SK-N-SH (cell line): ENCODE measurements around the gene MAN2A1. TPM values are rescaled to one million over a fixed set of nuclear protein-coding genes. Genes with fewer than 3 reads are reported as not detected.

Experiments used
- CTCF ChIA-PET: fragments of 300-600, 350-600 bp; formaldehyde crosslinking; extraction: SDS; loops from one replicate; lab custom pipeline; 2021; lab: Yijun Ruan, JAX
- POLR2A ChIA-PET: fragments of 350-600 bp; sonication (Branson Sonifier 250); formaldehyde crosslinking; extraction: SDS; loops from one replicate; lab custom pipeline; 2020; ENCODE audit warnings: antibody characterized with exemption, inconsistent platforms; lab: Yijun Ruan, JAX
- DNase-seq: peaks from one replicate; pipeline ENCODE4 v3.0.0; 2012
- H2AFZ ChIP-seq: fragments of 200-600 bp; sonication (generic); 2 replicates; pipeline ENCODE4 v1.8.1; 2016; ENCODE audit warnings: antibody characterized with exemption, mild to moderate bottlenecking, low read depth
- H3F3A ChIP-seq: fragments of 200-600 bp; sonication (generic); replicated peaks from 2 replicates; pipeline ENCODE3; 2016; ENCODE audit warnings: antibody characterized with exemption, mild to moderate bottlenecking; ENCODE audit not compliant: insufficient read depth
- H3K27ac ChIP-seq, 2 experiments: fragments of 200-500 bp in 1 of 2; fragments of 200-600 bp in 1 of 2; sonication (Bioruptor generic) in 1 of 2; sonication (generic), shearing (Covaris generic) in 1 of 2; 2 replicates each; pipeline versions ENCODE4 v1.5.1 to v1.6.1; 2014 to 2016; ENCODE audit warnings: low read depth in 2 of 2, inconsistent platforms in 1 of 2, low read length in 1 of 2, mild to moderate bottlenecking in 1 of 2, mixed read lengths in 1 of 2
- H3K27me3 ChIP-seq: fragments of 200-600 bp; sonication (generic), shearing (Covaris generic); 2 replicates; pipeline ENCODE4 v1.6.1; 2016; ENCODE audit warnings: mixed run types; ENCODE audit not compliant: insufficient read depth
- H3K36me3 ChIP-seq, 2 experiments: fragments of 200-500 bp in 1 of 2; fragments of 200-600 bp in 1 of 2; sonication (Bioruptor generic) in 1 of 2; sonication (generic) in 1 of 2; replicated peaks in 1 of 2; 2 replicates each; pipeline versions ENCODE3 to v1.5.1; 2014 to 2016; ENCODE audit warnings: low read length in 1 of 2, mild to moderate bottlenecking in 1 of 2; ENCODE audit not compliant: insufficient read depth in 2 of 2, control insufficient read depth in 1 of 2
- H3K4me1 ChIP-seq, 2 experiments: fragments of 200-500 bp in 1 of 2; fragments of 200-600 bp in 1 of 2; sonication (Bioruptor generic) in 1 of 2; sonication (generic), shearing (Covaris generic) in 1 of 2; 2 replicates each; pipeline versions ENCODE4 v1.5.1 to v1.6.1; 2014 to 2016; ENCODE audit warnings: low read depth in 1 of 2, low read length in 1 of 2, mixed run types in 1 of 2; ENCODE audit not compliant: insufficient read depth in 2 of 2, control insufficient read depth in 1 of 2
- H3K4me2 ChIP-seq: fragments of 200-600 bp; sonication (generic), shearing (Covaris generic); 2 replicates; pipeline ENCODE4 v1.6.1; 2017; ENCODE audit warnings: mixed run types
- H3K4me3 ChIP-seq, 2 experiments: fragments of 200-500 bp in 1 of 2; fragments of 200-600 bp in 1 of 2; sonication (Bioruptor generic) in 1 of 2; sonication (generic), shearing (Covaris generic) in 1 of 2; 2 replicates each; pipeline versions ENCODE4 v1.5.1 to v1.8.1; 2014 to 2016; ENCODE audit warnings: low read depth in 2 of 2, inconsistent platforms in 1 of 2, low read length in 1 of 2, mild to moderate bottlenecking in 1 of 2, mixed read lengths in 1 of 2, moderate library complexity in 1 of 2
- H3K79me2 ChIP-seq: fragments of 200-600 bp; sonication (generic); 2 replicates; pipeline ENCODE4 v1.8.1; 2017; ENCODE audit warnings: mild to moderate bottlenecking; ENCODE audit not compliant: insufficient read depth
- H3K9ac ChIP-seq: fragments of 200-600 bp; sonication (generic); 2 replicates; pipeline ENCODE4 v1.6.1; 2017; ENCODE audit warnings: mixed run types
- H3K9me2 ChIP-seq: fragments of 200-600 bp; sonication (generic); 2 replicates; pipeline ENCODE4 v1.6.1; 2017; ENCODE audit warnings: mixed run types
- H3K9me3 ChIP-seq: fragments of 200-600 bp; sonication (generic); 2 replicates; pipeline ENCODE4 v1.6.1; 2017; ENCODE audit warnings: mixed run types, mild to moderate bottlenecking, moderate library complexity
- H4K20me1 ChIP-seq: fragments of 200-600 bp; sonication (generic); 2 replicates; pipeline ENCODE4 v1.6.1; 2017; ENCODE audit warnings: mild to moderate bottlenecking, mixed run types; ENCODE audit not compliant: insufficient read depth
- ELF1 ChIP-seq: IDR thresholded peaks from 2 replicates; pipeline ENCODE4 v1.4.0; 2012
- EZH2phosphoT487 ChIP-seq: fragments of 200-600 bp; sonication (generic); IDR thresholded peaks from 2 replicates; pipeline ENCODE4 v1.6.1; 2017; ENCODE audit warnings: low read depth, mixed run types, mild to moderate bottlenecking, antibody characterized with exemption, moderate library complexity, borderline replicate concordance
- FOSL2 ChIP-seq: IDR thresholded peaks from 2 replicates; pipeline ENCODE4 v1.4.0; 2012; ENCODE audit warnings: low read depth, mild to moderate bottlenecking, moderate library complexity, borderline replicate concordance
- FOXM1 ChIP-seq: IDR thresholded peaks from 2 replicates; pipeline ENCODE4 v1.4.0; 2012; ENCODE audit warnings: low read depth, mild to moderate bottlenecking
- MAX ChIP-seq: IDR thresholded peaks from 2 replicates; pipeline ENCODE4 v1.4.0; 2012; ENCODE audit warnings: low read depth
- MEF2A ChIP-seq: IDR thresholded peaks from 2 replicates; pipeline ENCODE4 v1.4.0; 2012; ENCODE audit warnings: low read depth, borderline replicate concordance
- PBX3 ChIP-seq: IDR thresholded peaks from 2 replicates; pipeline ENCODE4; 2012
- RAD21 ChIP-seq: IDR thresholded peaks from 2 replicates; pipeline ENCODE4 v1.6.1; 2012; ENCODE audit warnings: mild to moderate bottlenecking, low read length
- RCOR1 ChIP-seq: fragments of 150-350 bp; IDR thresholded peaks from 2 replicates; pipeline ENCODE4 v1.6.1; 2017; ENCODE audit warnings: antibody characterized with exemption, low read length
- RFX5 ChIP-seq: IDR thresholded peaks from 2 replicates; pipeline ENCODE4 v1.6.1; 2012; ENCODE audit warnings: mild to moderate bottlenecking, improper control_type of control experiment, low read length
- RXRA ChIP-seq: IDR thresholded peaks from 2 replicates; pipeline ENCODE4 v1.4.0; 2012; ENCODE audit warnings: low read depth, mild to moderate bottlenecking, borderline replicate concordance
- SIN3A ChIP-seq: IDR thresholded peaks from 2 replicates; pipeline ENCODE4 v1.6.1; 2012; ENCODE audit warnings: low read depth, mild to moderate bottlenecking, low read length, moderate library complexity, borderline replicate concordance
- SMC3 ChIP-seq: IDR thresholded peaks from 2 replicates; pipeline ENCODE4 v1.6.1; 2012; ENCODE audit warnings: low read depth, low read length, improper control_type of control experiment
- YY1 ChIP-seq: IDR thresholded peaks from 2 replicates; pipeline ENCODE4 v1.4.0; 2012; ENCODE audit warnings: low read depth, mild to moderate bottlenecking
- WGBS: methylation state at CpG from one replicate; pipeline ENCODE4 v1.1.6; 2017; ENCODE audit warnings: low lambda C conversion rate; 5-methylcytosine and 5-hydroxymethylcytosine counted together
- polyA plus RNA-seq, 3 experiments: library from polyadenylated mRNA; depleted of rRNA; stranded (reverse); fragments of >200 nt; gene quantifications; 2 replicates each; pipeline ENCODE4 v1.2.3, GENCODE V29; 2012

MAN2A1 gene
- polyA plus RNA-seq, 1 of the 3 experiments (the other 2 are of a cell fraction), result 19.7 TPM

- Histone ChIP-seq H3K4me1 (peaks cover 0 to 3% of the 10 kb centered on the region in 2 experiments; a peak in 2 of 4 replicates), H3K9me3 (no peaks in the 10 kb centered on the region), H3K27ac (no peak overlapping the region), H3K4me3 (no peak overlapping the region), H3K27me3 (no peaks in the 10 kb centered on the region), H3F3A (no peaks in the 10 kb centered on the region), H4K20me1 (no peaks in the 10 kb centered on the region), H3K4me2 (no peak overlapping the region), H2AFZ (no peak overlapping the region), H3K79me2 (peaks cover 59% of the 10 kb centered on the region), H3K36me3 (peaks cover 9 to 11% of the 10 kb centered on the region in 2 experiments), H3K9me2 (no peaks in the 10 kb centered on the region), H3K9ac (no peak overlapping the region)
- CTCF ChIA-PET, result no interaction called here
- POLR2A ChIA-PET, result no interaction called here
- no peak for DNase-seq
- TF ChIP-seq MEF2A (no peak), YY1 (no peak), FOSL2 (no peak), RXRA (no peak)
These were observed 21.9 kb downstream of the MAN2A1 start for GRCh38 chr5:109711673-109712072.

- Histone ChIP-seq H3K9me2 (no peaks in the 10 kb centered on the region), H3K9me3 (no peaks in the 10 kb centered on the region), H3K79me2 (peaks cover 51% of the 10 kb centered on the region), H3K4me3 (no peak overlapping the region), H3K4me2 (no peak overlapping the region), H3K9ac (no peak overlapping the region), H3K36me3 (peaks cover 19 to 25% of the 10 kb centered on the region in 2 experiments), H4K20me1 (no peaks in the 10 kb centered on the region), H3K27me3 (no peaks in the 10 kb centered on the region), H3K27ac (no peak overlapping the region), H2AFZ (no peak overlapping the region), H3F3A (no peaks in the 10 kb centered on the region), H3K4me1 (peaks cover 0 to 3% of the 10 kb centered on the region in 2 experiments; a peak in 2 of 4 replicates)
- TF ChIP-seq MAX, result no peak
- TF ChIP-seq SMC3, result no peak
- TF ChIP-seq RAD21, result no peak
- TF ChIP-seq RXRA, result no peak
- no peak for TF ChIP-seq FOXM1
- no peak for TF ChIP-seq RFX5
- no peak for TF ChIP-seq FOSL2
- TF ChIP-seq ELF1, result no peak
- no peak for TF ChIP-seq PBX3
- TF ChIP-seq YY1, result no peak
- TF ChIP-seq EZH2phosphoT487, result no peak
- TF ChIP-seq RCOR1, result no peak
- TF ChIP-seq SIN3A, result no peak
- ChIA-PET POLR2A (no interaction called here), CTCF (interaction anchor here (1.2 kb wide), 1 partner anchor 25 kb away, joined by 4 read pairs; no protein-coding TSS in a partner anchor)
- no peak for DNase-seq
- 91% methylated on average over 3 of the region's 3 CpGs for WGBS
These were observed 23.7 kb downstream of the MAN2A1 start for GRCh38 chr5:109713453-109713852.
